Peyer's patch (tissue), 4 donors: ENCODE measurements around the gene WIPF2. TPM values are rescaled to one million over a fixed set of nuclear protein-coding genes. Genes with fewer than 3 reads are reported as not detected.

Source experiments
- DNase-seq, 3 donors: peaks; one replicate each; pipeline ENCODE4 v3.0.0-alpha.2; 2017 to 2019
- H3K27ac ChIP-seq, 4 donors: fragments of 200-600 bp; sonication (generic); one replicate each; pipeline ENCODE4 v1.5.1; 2016 to 2019
- H3K27me3 ChIP-seq, 2 donors: fragments of 200-600 bp; sonication (generic); one replicate each; pipeline ENCODE4 v1.5.1; 2019
- H3K36me3 ChIP-seq, 3 donors: fragments of 200-600 bp; sonication (generic); one replicate each; pipeline ENCODE4 v1.5.1; 2016 to 2019
- H3K4me1 ChIP-seq, 4 donors: fragments of 200-600 bp; sonication (generic); one replicate each; pipeline ENCODE4 v1.5.1; 2016 to 2019
- H3K4me3 ChIP-seq, 4 donors: fragments of 200-600 bp; sonication (generic); 1 replicate in 3 of 4; 2 replicates in 1 of 4; pipeline ENCODE4 v1.5.1; 2016 to 2019; ENCODE audit warnings: mild to moderate bottlenecking in 1 of 4
- H3K9me3 ChIP-seq, 4 donors: fragments of 200-600 bp; sonication (generic); one replicate each; pipeline ENCODE4 v1.5.1; 2016 to 2019; ENCODE audit warnings: mild to moderate bottlenecking in 1 of 4
- CTCF ChIP-seq, 6 experiments: fragments of 450-650 bp in 4 of 6; fragments of 200-600 bp in 2 of 6; sonication (generic) in 1 of 6; IDR thresholded peaks; one replicate each; pipeline ENCODE4 v1.5.1; 2017 to 2019; ENCODE audit warnings: antibody characterized with exemption in 6 of 6, mild to moderate bottlenecking in 3 of 6, moderate library complexity in 1 of 6
- POLR2A ChIP-seq, 2 donors: fragments of 450-650 bp; IDR thresholded peaks; one replicate each; pipeline ENCODE4 v1.5.1; 2017; ENCODE audit warnings: antibody characterized with exemption in 2 of 2, mild to moderate bottlenecking in 2 of 2, moderate library complexity in 2 of 2
- total RNA-seq, 4 donors: library from RNA; depleted of rRNA; stranded (reverse); fragments of >200 nt; gene quantifications; one replicate each; pipeline ENCODE4 v1.1.0, GENCODE V29; 2016

The WIPF2 gene
- total RNA-seq, 4 donors from 2014 or later = 20.6 to 34.3 (median 26.8) TPM

- Histone ChIP-seq H3K4me1 (peaks cover 0 to 34% (median 14%) of the 10 kb centered on the region in 4 donors), H3K27ac (peak overlapping the region in 3 of 4 donors; percentile 89 to 96 (median 91)), H3K27me3 (no peaks in the 10 kb centered on the region), H3K4me3 (peak overlapping the region in 3 of 4 donors; percentile 51 to 74 (median 66)), H3K9me3 (no peaks in the 10 kb centered on the region), H3K36me3 (peaks cover 0 to 6% (median 0%) of the 10 kb centered on the region in 3 donors)
- no peak for TF ChIP-seq POLR2A (IDR thresholded peaks at IDR 0.05)
- peak in 1 of 3 donors; percentile 57 for DNase-seq
Observed at GRCh38 chr17:40178660-40179059, 40.4 kb upstream of the WIPF2 start.

- H3K27me3 ChIP-seq = no peaks in the 10 kb centered on the region
- H3K9me3 ChIP-seq = no peaks in the 10 kb centered on the region
- peak overlapping the region in 2 of 4 donors; percentile 66 to 74 for H3K4me3 ChIP-seq
- peak overlapping the region in 3 of 4 donors; percentile 89 to 96 (median 91) for H3K27ac ChIP-seq
- H3K36me3 ChIP-seq = no peaks in the 10 kb centered on the region
- TF ChIP-seq CTCF (IDR thresholded peaks at IDR 0.05) (no peak), POLR2A (IDR thresholded peaks at IDR 0.05) (peak in 1 of 2 donors; percentile 45)
- no peak for DNase-seq
- H3K4me1 ChIP-seq = peaks cover 0 to 34% (median 14%) of the 10 kb centered on the region in 4 donors
Observed at GRCh38 chr17:40179923-40180659, 39.0 kb upstream of the WIPF2 start.

GRCh38 chr17:40180694-40181093 lies 38.4 kb upstream of the WIPF2 start:
- Histone ChIP-seq H3K4me3 (peak overlapping the region in 2 of 4 donors; percentile 35 to 66), H3K9me3 (no peaks in the 10 kb centered on the region), H3K4me1 (peaks cover 0 to 34% (median 14%) of the 10 kb centered on the region in 4 donors), H3K27me3 (no peaks in the 10 kb centered on the region), H3K27ac (peak overlapping the region in 3 of 4 donors; percentile 89 to 96 (median 91)), H3K36me3 (no peaks in the 10 kb centered on the region)
- peak in 2 of 3 donors; percentile 92 to 94 for DNase-seq
- peak; percentile 95 to 98 for TF ChIP-seq POLR2A (IDR thresholded peaks at IDR 0.05)
- no peak for TF ChIP-seq CTCF (IDR thresholded peaks at IDR 0.05)

GRCh38 chr17:40181205-40181604 lies 37.9 kb upstream of the WIPF2 start:
- no peaks in the 10 kb centered on the region for H3K9me3 ChIP-seq
- no peaks in the 10 kb centered on the region for H3K36me3 ChIP-seq
- no peaks in the 10 kb centered on the region for H3K27me3 ChIP-seq
- DNase-seq = no peak
- H3K27ac ChIP-seq = peak overlapping the region in 3 of 4 donors; percentile 67 to 96 (median 91)
- peak overlapping the region in 2 of 4 donors; percentile 20 to 35 for H3K4me3 ChIP-seq
- no peak for TF ChIP-seq POLR2A (IDR thresholded peaks at IDR 0.05)
- no peak for TF ChIP-seq CTCF (IDR thresholded peaks at IDR 0.05)
- peaks cover 0 to 30% (median 14%) of the 10 kb centered on the region in 4 donors for H3K4me1 ChIP-seq

- H3K36me3 ChIP-seq = no peaks in the 10 kb centered on the region
- peak overlapping the region in 2 of 4 donors; percentile 91 to 96 for H3K27ac ChIP-seq
- no peak for TF ChIP-seq POLR2A (IDR thresholded peaks at IDR 0.05)
- TF ChIP-seq CTCF (IDR thresholded peaks at IDR 0.05) = no peak
- peaks cover 0 to 18% (median 6%) of the 10 kb centered on the region in 4 donors for H3K4me1 ChIP-seq
- H3K27me3 ChIP-seq = no peaks in the 10 kb centered on the region
- no peaks in the 10 kb centered on the region for H3K9me3 ChIP-seq
- no peak for DNase-seq
- H3K4me3 ChIP-seq = no peak overlapping the region
Observed at GRCh38 chr17:40182606-40183005, 36.5 kb upstream of the WIPF2 start.

- Histone ChIP-seq H3K4me1 (peaks cover 0 to 20% (median 6%) of the 10 kb centered on the region in 4 donors), H3K27ac (no peak overlapping the region), H3K4me3 (no peak overlapping the region), H3K36me3 (peaks cover 0 to 21% (median 0%) of the 10 kb centered on the region in 3 donors), H3K27me3 (no peaks in the 10 kb centered on the region), H3K9me3 (no peaks in the 10 kb centered on the region)
- no peak for DNase-seq
- no peak for TF ChIP-seq POLR2A (IDR thresholded peaks at IDR 0.05)
- no peak for TF ChIP-seq CTCF (IDR thresholded peaks at IDR 0.05)
Observed at GRCh38 chr17:40187238-40187637, 31.9 kb upstream of the WIPF2 start.
